MM.1S (cell line): Measurements from ENCODE around the gene SNX25.

Experiments
- DNase-seq: peaks from one replicate; pipeline ENCODE4 v3.0.0-alpha.2; 2015
- H2AFZ ChIP-seq: fragments of 300-600 bp; sonication (generic); 2 replicates; pipeline ENCODE4 v1.6.0; 2016; ENCODE audit warnings: antibody characterized with exemption, low read length
- H3F3A ChIP-seq: fragments of 300-600 bp; sonication (generic); 2 replicates; pipeline ENCODE4 v1.6.1; 2016; ENCODE audit warnings: mild to moderate bottlenecking, antibody characterized with exemption, low read length, moderate library complexity, mixed read lengths; ENCODE audit not compliant: insufficient read depth
- H3K27ac ChIP-seq: fragments of 300-600 bp; sonication (generic); 2 replicates; pipeline ENCODE4 v1.5.1; 2016; ENCODE audit warnings: mild to moderate bottlenecking, low read length
- H3K27me3 ChIP-seq: fragments of 300-600 bp; sonication (generic); replicated peaks from 2 replicates; pipeline ENCODE4 v1.6.0; 2016; ENCODE audit warnings: low read length; ENCODE audit not compliant: insufficient read depth
- H3K36me3 ChIP-seq: fragments of 300-600 bp; sonication (generic); replicated peaks from 2 replicates; pipeline ENCODE4 v1.6.1; 2016; ENCODE audit warnings: mild to moderate bottlenecking, low read length, mixed read lengths; ENCODE audit not compliant: insufficient read depth
- H3K4me1 ChIP-seq: fragments of 300-600 bp; sonication (generic); 2 replicates; pipeline ENCODE4 v1.6.1; 2016; ENCODE audit warnings: low read length, mixed read lengths
- H3K4me2 ChIP-seq: fragments of 300-600 bp; sonication (generic); 2 replicates; pipeline ENCODE4 v1.6.0; 2016; ENCODE audit warnings: low read depth, low read length
- H3K4me3 ChIP-seq: fragments of 300-600 bp; sonication (generic); 2 replicates; pipeline ENCODE4 v1.5.1; 2016; ENCODE audit warnings: low read length, mixed read lengths
- H3K79me2 ChIP-seq: fragments of 300-600 bp; sonication (generic); 2 replicates; pipeline ENCODE4 v1.6.1; 2016; ENCODE audit warnings: mixed run types, low read length, mixed read lengths
- H3K9ac ChIP-seq: fragments of 300-600 bp; sonication (generic); 2 replicates; pipeline ENCODE4 v1.6.1; 2016; ENCODE audit warnings: low read length, mixed read lengths
- H3K9me2 ChIP-seq: fragments of 300-600 bp; sonication (generic); replicated peaks from 2 replicates; pipeline ENCODE4 v1.6.1; 2016; ENCODE audit warnings: mild to moderate bottlenecking, low read length, mixed read lengths; ENCODE audit not compliant: insufficient read depth
- H3K9me3 ChIP-seq: fragments of 300-600 bp; sonication (generic); replicated peaks from 2 replicates; pipeline ENCODE4 v1.6.1; 2016; ENCODE audit warnings: mild to moderate bottlenecking, low read length, mixed read lengths; ENCODE audit not compliant: insufficient read depth
- H4K20me1 ChIP-seq: fragments of 300-600 bp; sonication (generic); 2 replicates; pipeline ENCODE4 v1.6.1; 2016; ENCODE audit warnings: mild to moderate bottlenecking, low read length, moderate library complexity, mixed read lengths; ENCODE audit not compliant: insufficient read depth
- CTCF ChIP-seq: fragments of 300-600 bp; sonication (generic); IDR thresholded peaks from 2 replicates; pipeline ENCODE4 v1.5.1; 2016; ENCODE audit warnings: antibody characterized with exemption, low read length, mixed read lengths
- EZH2 ChIP-seq: fragments of 300-600 bp; sonication (generic); optimal IDR thresholded peaks from 2 replicates; pipeline ENCODE3; 2017; ENCODE audit warnings: low read depth, mild to moderate bottlenecking, antibody characterized with exemption, low read length, mixed read lengths
- EZH2phosphoT487 ChIP-seq: fragments of 300-600 bp; sonication (generic); IDR thresholded peaks from 2 replicates; pipeline ENCODE4 v1.6.1; 2018; ENCODE audit warnings: antibody characterized with exemption, low read length

Gene SNX25

GRCh38 chr4:185357733-185358440 is 148.5 kb downstream of the SNX25 start:
- Histone ChIP-seq H3K9ac (no peak overlapping the region), H3K4me3 (no peak overlapping the region), H3K9me2 (no peaks in the 10 kb centered on the region), H3K36me3 (peaks cover 10% of the 10 kb centered on the region; the same call in 1 of the 2 replicates), H4K20me1 (no peaks in the 10 kb centered on the region), H3K9me3 (no peaks in the 10 kb centered on the region), H3K4me1 (peaks cover 30% of the 10 kb centered on the region), H3K4me2 (no peak overlapping the region), H2AFZ (no peak overlapping the region), H3K27me3 (no peaks in the 10 kb centered on the region), H3K79me2 (0 out of 2 replicates have a peak, but pooled peaks cover 4% of the 10 kb centered on the region), H3K27ac (no peak overlapping the region), H3F3A (peaks cover 22% of the 10 kb centered on the region)
- TF ChIP-seq CTCF (no peak), EZH2 (no peak), EZH2phosphoT487 (no peak)
- no peak for DNase-seq

GRCh38 chr4:185358514-185358913 is 149.1 kb downstream of the SNX25 start:
- Histone ChIP-seq H3K79me2 (no peaks in the 10 kb centered on the region), H3K9me2 (no peaks in the 10 kb centered on the region), H4K20me1 (no peaks in the 10 kb centered on the region), H2AFZ (no peak overlapping the region), H3F3A (peaks cover 23% of the 10 kb centered on the region), H3K4me2 (no peak overlapping the region), H3K4me1 (peaks cover 30% of the 10 kb centered on the region), H3K27ac (no peak overlapping the region), H3K36me3 (peaks cover 10% of the 10 kb centered on the region; the same call in 1 of the 2 replicates), H3K9me3 (no peaks in the 10 kb centered on the region), H3K4me3 (no peak overlapping the region), H3K9ac (no peak overlapping the region), H3K27me3 (no peaks in the 10 kb centered on the region)
- TF ChIP-seq EZH2phosphoT487 (no peak), EZH2 (no peak), CTCF (no peak)
- no peak for DNase-seq

GRCh38 chr4:185358959-185359358 is 149.6 kb downstream of the SNX25 start:
- H2AFZ ChIP-seq = no peak overlapping the region
- H3K9me2 ChIP-seq = no peaks in the 10 kb centered on the region
- no peaks in the 10 kb centered on the region for H3K79me2 ChIP-seq
- no peaks in the 10 kb centered on the region for H3K9me3 ChIP-seq
- H3K4me1 ChIP-seq = peaks cover 29% of the 10 kb centered on the region
- peaks cover 23% of the 10 kb centered on the region for H3F3A ChIP-seq
- no peak for DNase-seq
- peaks cover 8% of the 10 kb centered on the region; the same call in 1 of the 2 replicates for H3K36me3 ChIP-seq
- no peak overlapping the region for H3K27ac ChIP-seq
- H3K9ac ChIP-seq = no peak overlapping the region
- H4K20me1 ChIP-seq = no peaks in the 10 kb centered on the region
- no peak for TF ChIP-seq EZH2phosphoT487
- no peak for TF ChIP-seq EZH2
- no peak for TF ChIP-seq CTCF
- H3K27me3 ChIP-seq = no peaks in the 10 kb centered on the region
- no peak overlapping the region for H3K4me2 ChIP-seq
- no peak overlapping the region for H3K4me3 ChIP-seq
